BLaER1 (cell line): ENCODE measurements around the gene NEK8.
A peak's percentile ranks its signal among the peaks of the same experiment; 100 is the strongest.

Experiments used
- H3K27ac ChIP-seq: shearing (Covaris generic); formaldehyde crosslinking; 2 replicates; pipeline ENCODE4 v1.8.1; 2022
- H3K27me3 ChIP-seq: shearing (Covaris generic); formaldehyde crosslinking; 2 replicates; pipeline ENCODE4 v1.8.1; 2022
- H3K36me3 ChIP-seq: shearing (Covaris generic); formaldehyde crosslinking; 2 replicates; pipeline ENCODE4 v1.8.1; 2022
- H3K4me1 ChIP-seq: shearing (Covaris generic); formaldehyde crosslinking; 2 replicates; pipeline ENCODE4 v1.8.1; 2022
- H3K4me2 ChIP-seq: shearing (Covaris generic); formaldehyde crosslinking; 2 replicates; pipeline ENCODE4 v1.8.1; 2022
- H3K4me3 ChIP-seq: shearing (Covaris generic); formaldehyde crosslinking; 2 replicates; pipeline ENCODE4 v1.8.1; 2022
- H3K9ac ChIP-seq: shearing (Covaris generic); formaldehyde crosslinking; 2 replicates; pipeline ENCODE4 v1.8.1; 2022
- H3K9me3 ChIP-seq: shearing (Covaris generic); formaldehyde crosslinking; 2 replicates; pipeline ENCODE4 v1.8.1; 2022
- H4K20me1 ChIP-seq: shearing (Covaris generic); formaldehyde crosslinking; 2 replicates; pipeline ENCODE4 v1.8.1; 2022
- Cebpa-rat ChIP-seq: shearing (Covaris generic); IDR thresholded peaks from 2 replicates; pipeline ENCODE4 v1.8.1; 2022

NEK8 gene

GRCh38 chr17:28737316-28737715 is 8.7 kb downstream of the NEK8 start:
- peaks cover 3% of the 10 kb centered on the region; the same call in 1 of the 2 replicates for H3K9me3 ChIP-seq
- H3K27ac ChIP-seq = peak overlapping the region; percentile 84
- peak overlapping the region; percentile 96 for H3K4me2 ChIP-seq
- H3K4me3 ChIP-seq = peak overlapping the region; percentile 23; the same call in 1 of the 2 replicates
- TF ChIP-seq Cebpa-rat = no peak
- peaks cover 19% of the 10 kb centered on the region; the same call in 1 of the 2 replicates for H3K36me3 ChIP-seq
- peaks cover 70% of the 10 kb centered on the region for H3K4me1 ChIP-seq
- H4K20me1 ChIP-seq = no peaks in the 10 kb centered on the region
- 0 out of 2 replicates have a peak overlapping the region, but pooled peaks have one; percentile 51 for H3K9ac ChIP-seq
- H3K27me3 ChIP-seq = no peaks in the 10 kb centered on the region

- Histone ChIP-seq H3K4me1 (peaks cover 77% of the 10 kb centered on the region), H3K27ac (peak overlapping the region; percentile 84), H3K9me3 (peaks cover 3% of the 10 kb centered on the region; the same call in 1 of the 2 replicates), H3K4me2 (peak overlapping the region; percentile 96), H3K36me3 (peaks cover 19% of the 10 kb centered on the region; the same call in 1 of the 2 replicates), H4K20me1 (no peaks in the 10 kb centered on the region), H3K9ac (peak overlapping the region; percentile 51), H3K27me3 (no peaks in the 10 kb centered on the region), H3K4me3 (peak overlapping the region; percentile 30)
- no peak for TF ChIP-seq Cebpa-rat
Observed at GRCh38 chr17:28737770-28738679, 9.4 kb downstream of the NEK8 start.

GRCh38 chr17:28738680-28739384 is 10.2 kb downstream of the NEK8 start:
- Histone ChIP-seq H3K4me2 (peak overlapping the region; percentile 96), H3K9me3 (peaks cover 3% of the 10 kb centered on the region; the same call in 1 of the 2 replicates), H3K4me1 (peaks cover 82% of the 10 kb centered on the region), H3K36me3 (peaks cover 18% of the 10 kb centered on the region; the same call in 1 of the 2 replicates), H4K20me1 (no peaks in the 10 kb centered on the region), H3K27ac (peak overlapping the region; percentile 84), H3K9ac (peak overlapping the region; percentile 51), H3K27me3 (no peaks in the 10 kb centered on the region), H3K4me3 (peak overlapping the region; percentile 30)
- no peak for TF ChIP-seq Cebpa-rat

GRCh38 chr17:28740406-28741357 is 12.1 kb downstream of the NEK8 start:
- Histone ChIP-seq H3K36me3 (no peaks in the 10 kb centered on the region), H3K4me1 (peaks cover 69% of the 10 kb centered on the region), H3K9me3 (peaks cover 3% of the 10 kb centered on the region; the same call in 1 of the 2 replicates), H3K9ac (peak overlapping the region; percentile 96; the same call in 1 of the 2 replicates), H4K20me1 (peaks cover 13% of the 10 kb centered on the region), H3K27me3 (no peaks in the 10 kb centered on the region), H3K27ac (peak overlapping the region; percentile 95), H3K4me2 (peak overlapping the region; percentile 96), H3K4me3 (peak overlapping the region; percentile 52)
- no peak for TF ChIP-seq Cebpa-rat

- H3K9me3 ChIP-seq = peaks cover 3% of the 10 kb centered on the region; the same call in 1 of the 2 replicates
- peak overlapping the region; percentile 96 for H3K4me2 ChIP-seq
- peak; percentile 79 for TF ChIP-seq Cebpa-rat
- peak overlapping the region; percentile 52 for H3K4me3 ChIP-seq
- H3K9ac ChIP-seq = peak overlapping the region; percentile 96
- H3K27me3 ChIP-seq = no peaks in the 10 kb centered on the region
- peaks cover 23% of the 10 kb centered on the region for H4K20me1 ChIP-seq
- peak overlapping the region; percentile 95 for H3K27ac ChIP-seq
- H3K36me3 ChIP-seq = peaks cover 8% of the 10 kb centered on the region
- peaks cover 79% of the 10 kb centered on the region for H3K4me1 ChIP-seq
Observed at GRCh38 chr17:28741358-28742349, 13.1 kb downstream of the NEK8 start.

- peaks cover 26% of the 10 kb centered on the region for H3K36me3 ChIP-seq
- TF ChIP-seq Cebpa-rat = no peak
- peak within 1 kb of the TSS; percentile 95 for H3K27ac ChIP-seq
Observed at GRCh38 chr17:28743243-28744103, 14.9 kb downstream of the NEK8 start, which contains the start of gene TRAF4. Gene TRAF4 (plus strand): TSS chr17:28744011. CDS start chr17:28744113, 102 bp downstream.

More at GRCh38 chr17:28743243-28744103, 14.9 kb downstream of the NEK8 start, which contains the start of gene TRAF4:
- peaks cover 78% of the 10 kb centered on the region for H3K4me1 ChIP-seq
- H4K20me1 ChIP-seq = peaks cover 41% of the 10 kb centered on the region
- H3K9me3 ChIP-seq = no peaks in the 10 kb centered on the region
- H3K4me2 ChIP-seq = peak within 1 kb of the TSS; percentile 96
- peak within 1 kb of the TSS; percentile 96 for H3K9ac ChIP-seq
- peak within 1 kb of the TSS; percentile 86 for H3K4me3 ChIP-seq
- no peaks in the 10 kb centered on the region for H3K27me3 ChIP-seq
